Amygdala (tissue), 56 donors: ENCODE results near the gene LHFPL3.

Experiments
- DNase-seq, 56 donors: peaks; one replicate each; lab custom pipeline; 2025; lab: John Stamatoyannopoulos, UW

The LHFPL3 gene

GRCh38 chr7:104367926-104368325 is 39.5 kb downstream of the LHFPL3 start:
- DNase-seq: no peak

DNA sequence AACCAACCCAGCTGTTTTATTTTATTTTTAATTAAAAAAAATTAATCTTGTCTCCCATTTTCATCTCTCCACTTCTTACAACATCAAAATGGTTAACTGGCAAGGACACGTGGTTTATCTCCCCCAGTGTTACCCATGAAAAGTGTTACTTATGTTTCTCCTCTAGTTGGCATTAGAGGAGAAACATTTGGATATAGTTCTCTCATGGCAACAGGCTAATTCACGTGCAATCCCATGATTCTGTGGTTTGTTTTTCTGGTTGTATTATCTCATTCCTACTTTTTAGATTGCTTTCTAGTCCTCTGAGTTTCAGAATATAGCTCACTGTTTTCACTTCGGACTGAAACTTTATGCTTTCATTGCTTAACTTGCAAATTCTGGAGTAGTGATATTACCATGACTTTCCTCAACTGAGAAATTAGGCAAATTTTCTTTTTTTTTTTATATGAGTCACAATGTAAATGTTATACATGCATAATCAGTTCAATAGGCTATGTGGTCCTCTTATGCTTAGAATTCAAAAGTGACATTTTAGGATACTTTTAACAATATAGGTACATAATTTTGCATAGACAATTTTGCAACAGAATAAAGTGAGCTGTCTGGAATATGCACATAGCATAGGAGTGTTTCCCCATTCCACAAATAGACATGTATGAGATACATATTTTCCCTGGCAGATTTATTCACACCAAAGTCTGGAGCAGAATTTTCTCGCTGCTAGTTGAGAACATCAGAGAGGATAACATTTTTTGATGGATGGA is 43.0 kb downstream of the LHFPL3 start:
- no peak for DNase-seq

DNA sequence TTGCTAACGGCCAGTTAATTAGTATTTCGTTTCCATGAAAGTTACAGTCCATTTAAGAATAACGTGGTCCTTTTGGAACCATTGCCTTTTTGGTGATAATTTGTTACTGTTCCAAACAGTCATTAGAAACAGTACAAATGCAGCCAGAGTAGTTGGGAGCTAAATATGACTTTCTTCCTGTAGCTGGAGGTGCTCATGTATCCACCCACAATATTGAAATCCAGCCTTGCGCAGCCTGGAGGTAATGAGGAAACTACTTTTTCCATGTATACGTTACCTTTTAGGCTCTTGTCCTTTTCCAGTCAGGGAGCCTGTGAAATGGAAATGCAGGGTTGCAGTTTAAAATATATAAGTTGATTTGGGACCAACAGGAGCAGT is 43.6 kb downstream of the LHFPL3 start:
- DNase-seq: no peak

DNA sequence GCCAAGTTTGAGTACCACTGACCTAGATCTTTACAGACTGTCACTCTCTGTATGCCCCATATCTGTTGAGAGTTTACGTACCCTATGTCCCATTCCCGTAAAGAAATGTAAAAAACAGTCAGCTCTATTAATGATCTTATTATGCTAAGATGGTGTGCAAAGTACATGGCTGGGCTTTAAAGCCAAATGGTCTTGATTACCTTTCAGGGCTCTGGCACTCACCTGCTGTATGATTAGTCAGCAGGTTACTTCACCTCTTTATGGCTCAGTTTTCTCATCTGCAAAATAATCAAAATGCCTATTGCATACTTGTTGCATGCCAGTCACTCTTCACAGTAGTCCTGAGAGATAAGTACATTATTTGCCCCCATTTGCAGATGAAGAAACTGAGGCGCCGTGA is 54.2 kb downstream of the LHFPL3 start:
- no peak for DNase-seq

GRCh38 chr7:104386943-104387342 is 58.5 kb downstream of the LHFPL3 start:
- DNase-seq: no peak

DNA sequence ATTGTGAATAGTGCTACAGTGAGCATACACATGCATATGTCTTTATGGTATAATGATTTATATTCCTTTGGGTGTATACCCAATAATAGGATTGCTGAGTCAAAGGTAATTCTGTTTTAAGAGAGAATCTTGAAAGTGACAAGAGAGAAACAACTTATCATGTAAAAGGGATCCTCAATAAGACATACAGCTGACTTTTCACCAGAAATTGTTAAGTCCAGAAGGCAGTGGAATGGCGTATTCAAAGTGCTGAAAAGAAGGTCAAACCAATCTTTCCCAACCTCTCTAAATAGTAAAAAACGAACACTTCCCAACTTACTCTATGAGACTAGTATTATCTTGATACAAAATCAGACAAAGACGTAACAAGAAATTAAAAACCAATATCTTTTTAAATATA is 59.8 kb downstream of the LHFPL3 start:
- DNase-seq: no peak

GRCh38 chr7:104395162-104395561 is 66.8 kb downstream of the LHFPL3 start:
- no peak for DNase-seq

DNA sequence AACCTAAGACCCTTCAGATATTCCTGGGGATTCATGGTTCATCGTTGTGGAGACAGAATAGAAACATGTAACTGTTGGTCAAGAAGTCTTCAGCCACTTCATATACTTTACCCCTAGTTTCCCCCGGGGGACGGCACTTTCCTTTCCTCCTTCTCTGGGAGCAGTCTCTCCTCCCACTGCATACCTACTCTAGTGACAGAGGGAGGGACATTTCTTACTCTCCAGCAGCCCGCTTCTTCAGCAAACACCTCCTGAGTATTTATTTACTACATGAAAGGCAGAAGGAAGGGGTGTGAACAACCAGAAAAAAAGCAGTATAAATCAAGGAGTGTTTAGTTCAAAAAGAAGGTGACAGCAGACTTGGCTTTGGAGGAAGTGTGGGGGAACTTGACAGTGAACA is 69.0 kb downstream of the LHFPL3 start:
- no peak for DNase-seq

DNA sequence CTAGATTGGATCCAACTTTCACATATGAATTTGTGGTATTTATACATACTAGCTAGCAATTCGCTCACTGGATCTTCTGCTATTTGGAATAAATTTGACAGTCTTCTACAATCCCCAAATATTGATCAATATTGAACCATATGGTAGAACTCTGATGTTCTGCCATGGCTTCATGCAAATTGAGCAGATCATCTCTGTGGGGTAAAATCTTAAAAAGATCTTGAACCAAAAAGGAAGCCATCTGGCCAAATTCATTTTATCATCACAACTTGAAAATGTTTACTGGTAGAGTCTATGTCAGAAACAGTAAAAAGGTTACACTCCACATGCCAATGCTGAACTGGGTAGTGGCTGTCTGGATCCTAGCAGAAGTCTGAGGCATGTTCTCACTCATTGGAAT is 80.0 kb downstream of the LHFPL3 start:
- no peak for DNase-seq

DNA sequence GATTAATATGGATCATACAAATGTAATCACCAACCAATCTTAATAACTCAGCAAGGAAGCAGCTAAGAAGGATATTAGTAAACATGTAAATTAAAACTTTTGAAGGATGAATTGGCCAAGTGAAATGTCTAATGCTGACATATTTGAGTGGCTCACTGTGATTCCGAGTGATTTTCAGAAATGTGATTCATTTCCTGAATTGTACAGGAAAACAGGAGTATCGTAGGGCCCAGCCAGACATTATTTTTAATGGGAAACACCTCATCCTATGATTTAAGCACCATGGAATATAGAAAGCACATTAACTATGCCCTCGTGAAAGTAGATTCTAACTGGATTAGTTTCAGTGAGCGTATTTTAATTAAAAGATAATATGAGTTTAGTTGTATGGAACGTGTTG is 82.3 kb downstream of the LHFPL3 start:
- DNase-seq: no peak

DNA sequence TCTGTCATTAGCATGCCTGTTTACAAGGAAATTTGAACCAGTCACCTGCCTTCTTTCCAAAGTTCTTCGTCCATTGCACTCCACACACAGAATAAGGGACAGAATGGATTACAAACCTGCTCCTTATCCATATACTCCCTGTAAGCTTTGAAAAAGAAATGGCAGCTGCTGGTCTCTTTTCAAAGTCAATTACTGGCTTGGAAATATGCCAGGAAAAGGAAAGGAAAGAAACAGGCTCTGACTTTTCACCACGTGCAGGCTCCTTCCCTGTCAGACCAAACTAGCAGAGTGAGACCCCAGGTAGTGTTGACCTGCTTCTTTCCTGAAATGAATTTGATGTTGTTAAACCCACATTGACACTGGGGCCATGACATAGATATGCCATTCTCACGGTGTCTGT is 84.5 kb downstream of the LHFPL3 start:
- no peak for DNase-seq

DNA sequence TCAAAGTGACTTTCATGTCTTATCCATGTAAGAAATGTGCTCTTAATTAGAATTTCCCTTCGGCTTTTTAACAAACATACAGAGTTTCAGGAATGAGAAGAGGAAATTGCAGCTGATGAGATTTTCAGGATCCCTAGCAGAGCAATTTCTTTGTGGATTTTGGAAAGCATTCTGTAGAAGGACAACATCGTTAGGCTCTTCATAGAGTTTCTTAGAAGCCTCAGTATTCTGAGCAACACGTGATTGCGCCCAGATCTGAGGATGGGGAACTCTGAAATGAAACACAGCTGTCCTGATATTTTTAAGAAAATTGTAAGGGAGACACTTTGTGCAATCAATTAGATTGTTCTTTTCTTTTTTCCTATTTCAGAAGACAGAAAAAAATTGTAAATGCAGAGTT is 85.8 kb downstream of the LHFPL3 start:
- peak in 3 of 56 donors; percentile 2 to 17 (median 12) for DNase-seq

GRCh38 chr7:104415700-104416099 is 87.3 kb downstream of the LHFPL3 start:
- DNase-seq: peak in 6 of 56 donors; percentile 1 to 29 (median 4)

- no peak for DNase-seq
These were observed 88.5 kb downstream of the LHFPL3 start for GRCh38 chr7:104416866-104417393.

DNA sequence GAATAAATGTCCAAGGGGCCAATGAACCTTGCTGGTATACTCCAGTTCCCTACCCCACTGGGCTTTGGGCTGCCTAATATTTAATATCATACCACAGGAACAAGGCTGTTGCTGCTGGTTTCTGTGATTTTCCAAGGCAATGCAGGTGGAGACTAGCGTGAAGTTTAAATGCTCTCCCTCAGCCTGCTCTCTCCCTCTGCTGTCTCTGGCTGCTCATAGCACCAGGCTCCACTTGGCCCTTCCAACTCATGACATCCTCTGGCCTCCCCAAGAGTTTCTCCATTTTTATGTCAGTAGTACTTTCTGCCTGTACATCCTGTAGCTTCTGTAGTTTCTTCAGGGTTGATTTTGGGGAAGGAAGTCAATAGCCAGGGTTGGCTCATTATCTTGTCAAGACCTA is 103.5 kb downstream of the LHFPL3 start:
- DNase-seq: no peak

DNA sequence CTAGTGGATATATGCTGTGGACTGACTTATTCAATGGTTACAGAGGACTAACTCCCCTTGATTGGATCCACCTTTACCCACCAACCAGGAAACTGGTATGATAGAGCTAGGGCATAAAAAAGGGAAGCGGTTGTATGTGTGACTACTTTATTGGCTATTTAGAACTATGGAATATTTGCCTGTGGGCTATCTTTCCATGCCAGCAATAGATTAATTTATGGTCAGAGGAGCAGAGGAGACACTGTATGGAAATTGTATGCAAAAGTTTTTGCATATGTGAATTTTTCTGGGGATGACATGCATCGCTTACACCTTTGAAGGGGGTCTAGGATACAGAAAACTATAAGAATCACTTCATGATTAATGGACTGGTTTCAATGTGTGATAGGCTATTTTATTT is 105.7 kb downstream of the LHFPL3 start:
- no peak for DNase-seq

DNA sequence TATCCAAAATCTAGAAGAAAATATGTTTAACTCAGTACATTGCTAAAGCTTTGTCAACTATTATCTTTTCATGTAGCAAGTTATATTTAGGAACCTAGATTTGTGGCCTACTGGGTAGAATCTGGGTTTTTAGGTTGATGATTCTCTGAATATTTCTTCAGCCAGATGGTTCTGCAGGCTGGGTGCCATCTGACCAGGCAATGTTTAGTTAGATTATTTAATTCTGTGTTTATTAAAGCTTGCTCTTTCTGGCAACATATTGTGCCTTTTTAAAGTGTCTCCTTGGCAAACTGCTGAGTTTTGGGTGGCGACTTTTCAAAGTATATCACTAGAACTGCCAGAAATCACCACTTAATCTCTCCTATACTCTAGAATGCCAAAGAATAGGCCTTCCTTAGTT is 114.1 kb downstream of the LHFPL3 start:
- peak in 1 of 56 donors; percentile 9 for DNase-seq

DNA sequence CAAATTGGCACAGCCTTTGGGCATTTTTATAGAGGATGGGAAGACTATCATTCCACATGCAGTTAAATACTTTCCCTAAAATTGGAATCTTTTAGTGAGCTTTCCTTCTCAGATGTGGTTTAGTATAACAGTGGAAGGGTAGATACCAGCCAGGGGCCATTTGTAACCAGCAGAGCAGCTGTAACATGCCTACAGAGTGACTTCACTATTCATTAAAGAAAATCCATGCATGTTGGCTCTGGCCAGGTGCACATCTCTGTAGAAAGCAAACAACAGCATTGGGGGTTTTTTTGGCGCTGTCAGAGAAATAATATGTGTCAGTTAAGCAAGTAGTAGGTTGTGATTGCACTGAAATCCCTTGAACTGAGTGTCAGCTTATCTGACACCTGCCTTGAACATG is 115.6 kb downstream of the LHFPL3 start:
- DNase-seq: no peak

GRCh38 chr7:104445393-104445792 is 117.0 kb downstream of the LHFPL3 start:
- no peak for DNase-seq

GRCh38 chr7:104450861-104451260 is 122.5 kb downstream of the LHFPL3 start:
- DNase-seq: no peak

GRCh38 chr7:104453190-104453589 is 124.8 kb downstream of the LHFPL3 start:
- DNase-seq: no peak

DNA sequence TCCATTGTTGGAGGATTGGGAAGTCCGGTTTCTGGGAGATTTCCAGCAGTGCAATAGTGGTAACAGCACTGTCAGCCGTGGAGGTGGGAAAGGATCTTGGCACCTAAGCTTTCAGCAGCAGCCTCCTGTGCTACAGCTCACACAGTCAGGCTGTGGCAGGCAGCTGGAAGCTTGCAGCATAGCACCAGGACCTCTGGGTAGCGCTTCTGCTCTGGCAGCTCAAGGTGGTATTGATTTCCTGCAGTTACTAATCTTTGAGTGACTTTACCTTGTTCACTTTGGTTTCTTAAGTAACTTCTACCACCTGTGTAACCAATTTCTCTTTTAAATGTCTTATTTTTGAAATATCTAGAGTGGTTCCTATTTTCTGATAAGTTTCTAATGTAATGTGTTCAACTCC is 130.5 kb downstream of the LHFPL3 start:
- no peak for DNase-seq
